ENCODE measurements around the gene SUSD4. TPM values are rescaled to one million over a fixed set of nuclear protein-coding genes. Genes with fewer than 3 reads are reported as not detected.

Gene SUSD4
- total RNA-seq, 1 donor from 2014 or later = 18.5 TPM

- peaks cover 3% of the 10 kb centered on the region for H3K27me3 Mint-ChIP-seq (ENCODE audit: unreplicated experiment)
- H3K4me1 Mint-ChIP-seq (ENCODE audit: unreplicated experiment) = peaks cover 6% of the 10 kb centered on the region
- no peaks in the 10 kb centered on the region for H3K36me3 Mint-ChIP-seq (ENCODE audit: low read depth, unreplicated experiment)
- no peak overlapping the region for H3K4me3 Mint-ChIP-seq (ENCODE audit: unreplicated experiment)
- no peaks in the 10 kb centered on the region for H3K9me3 Mint-ChIP-seq (ENCODE audit: unreplicated experiment)
- no peak for DNase-seq (ENCODE audit: low spot score)
- no peak for TF ChIP-seq CTCF (IDR thresholded peaks at IDR 0.05; ENCODE audit: unreplicated experiment)
- H3K27ac Mint-ChIP-seq (ENCODE audit: unreplicated experiment) = no peak overlapping the region
Observed at GRCh38 chr1:223202376-223203033, 161.5 kb downstream of the SUSD4 start.

- Mint-ChIP-seq H3K36me3 (ENCODE audit: low read depth, unreplicated experiment) (no peaks in the 10 kb centered on the region), H3K27me3 (ENCODE audit: unreplicated experiment) (peaks cover 1% of the 10 kb centered on the region), H3K9me3 (ENCODE audit: unreplicated experiment) (no peaks in the 10 kb centered on the region)
Observed at GRCh38 chr1:223201967-223202366, 162.0 kb downstream of the SUSD4 start.

DNA sequence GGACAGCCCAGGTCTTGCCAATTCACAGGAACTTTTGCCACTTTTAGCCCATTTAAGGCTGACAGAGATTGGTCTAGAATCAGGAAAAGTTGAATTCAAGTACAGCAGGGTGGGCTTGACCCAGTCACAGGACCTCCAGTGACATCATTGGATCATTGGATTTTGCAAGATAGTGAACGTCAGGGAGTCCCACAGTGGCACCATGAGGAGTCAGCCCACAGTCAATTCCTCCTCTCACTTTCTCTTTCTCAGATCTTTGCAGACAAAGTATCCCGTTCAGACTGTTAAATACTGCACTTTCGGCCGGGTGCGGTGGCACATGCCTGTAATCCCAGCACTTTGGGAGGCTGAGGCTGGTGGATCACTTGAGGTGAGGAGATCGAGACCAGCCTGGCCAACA, 163.1 kb downstream of the SUSD4 start:
- no peaks in the 10 kb centered on the region for H3K4me1 Mint-ChIP-seq (ENCODE audit: unreplicated experiment)
- no peak for DNase-seq (ENCODE audit: low spot score)
- TF ChIP-seq CTCF (IDR thresholded peaks at IDR 0.05; ENCODE audit: unreplicated experiment) = no peak
- no peaks in the 10 kb centered on the region for H3K27me3 Mint-ChIP-seq (ENCODE audit: unreplicated experiment)
- H3K4me3 Mint-ChIP-seq (ENCODE audit: unreplicated experiment) = no peak overlapping the region
- no peak overlapping the region for H3K27ac Mint-ChIP-seq (ENCODE audit: unreplicated experiment)
- no peaks in the 10 kb centered on the region for H3K9me3 Mint-ChIP-seq (ENCODE audit: unreplicated experiment)
- no peaks in the 10 kb centered on the region for H3K36me3 Mint-ChIP-seq (ENCODE audit: low read depth, unreplicated experiment)

More at GRCh38 chr1:223201967-223202366, 162.0 kb downstream of the SUSD4 start:
- H3K4me3 Mint-ChIP-seq (ENCODE audit: unreplicated experiment) = no peak overlapping the region
- peaks cover 4% of the 10 kb centered on the region for H3K4me1 Mint-ChIP-seq (ENCODE audit: unreplicated experiment)
- no peak for TF ChIP-seq CTCF (IDR thresholded peaks at IDR 0.05; ENCODE audit: unreplicated experiment)
- DNase-seq (ENCODE audit: low spot score) = no peak
- H3K27ac Mint-ChIP-seq (ENCODE audit: unreplicated experiment) = no peak overlapping the region

GRCh38 chr1:223199094-223199647, 164.8 kb downstream of the SUSD4 start:
- no peaks in the 10 kb centered on the region for H3K4me1 Mint-ChIP-seq (ENCODE audit: unreplicated experiment)
- H3K4me3 Mint-ChIP-seq (ENCODE audit: unreplicated experiment) = no peak overlapping the region
- TF ChIP-seq CTCF (IDR thresholded peaks at IDR 0.05; ENCODE audit: unreplicated experiment) = no peak
- no peaks in the 10 kb centered on the region for H3K36me3 Mint-ChIP-seq (ENCODE audit: low read depth, unreplicated experiment)
- no peak overlapping the region for H3K27ac Mint-ChIP-seq (ENCODE audit: unreplicated experiment)
- no peak for DNase-seq (ENCODE audit: low spot score)
- H3K27me3 Mint-ChIP-seq (ENCODE audit: unreplicated experiment) = peaks cover 3% of the 10 kb centered on the region
- no peaks in the 10 kb centered on the region for H3K9me3 Mint-ChIP-seq (ENCODE audit: unreplicated experiment)

GRCh38 chr1:223198628-223198965, 165.4 kb downstream of the SUSD4 start:
- no peak for TF ChIP-seq CTCF (IDR thresholded peaks at IDR 0.05; ENCODE audit: unreplicated experiment)
- Mint-ChIP-seq H3K27me3 (ENCODE audit: unreplicated experiment) (peaks cover 3% of the 10 kb centered on the region), H3K9me3 (ENCODE audit: unreplicated experiment) (no peaks in the 10 kb centered on the region), H3K27ac (ENCODE audit: unreplicated experiment) (no peak overlapping the region), H3K4me3 (ENCODE audit: unreplicated experiment) (no peak overlapping the region), H3K4me1 (ENCODE audit: unreplicated experiment) (no peaks in the 10 kb centered on the region), H3K36me3 (ENCODE audit: low read depth, unreplicated experiment) (no peaks in the 10 kb centered on the region)
- no peak for DNase-seq (ENCODE audit: low spot score)

All from endothelial cell (in vitro differentiated cells).